ENCODE measurements around the gene ABCA2.

DNA sequence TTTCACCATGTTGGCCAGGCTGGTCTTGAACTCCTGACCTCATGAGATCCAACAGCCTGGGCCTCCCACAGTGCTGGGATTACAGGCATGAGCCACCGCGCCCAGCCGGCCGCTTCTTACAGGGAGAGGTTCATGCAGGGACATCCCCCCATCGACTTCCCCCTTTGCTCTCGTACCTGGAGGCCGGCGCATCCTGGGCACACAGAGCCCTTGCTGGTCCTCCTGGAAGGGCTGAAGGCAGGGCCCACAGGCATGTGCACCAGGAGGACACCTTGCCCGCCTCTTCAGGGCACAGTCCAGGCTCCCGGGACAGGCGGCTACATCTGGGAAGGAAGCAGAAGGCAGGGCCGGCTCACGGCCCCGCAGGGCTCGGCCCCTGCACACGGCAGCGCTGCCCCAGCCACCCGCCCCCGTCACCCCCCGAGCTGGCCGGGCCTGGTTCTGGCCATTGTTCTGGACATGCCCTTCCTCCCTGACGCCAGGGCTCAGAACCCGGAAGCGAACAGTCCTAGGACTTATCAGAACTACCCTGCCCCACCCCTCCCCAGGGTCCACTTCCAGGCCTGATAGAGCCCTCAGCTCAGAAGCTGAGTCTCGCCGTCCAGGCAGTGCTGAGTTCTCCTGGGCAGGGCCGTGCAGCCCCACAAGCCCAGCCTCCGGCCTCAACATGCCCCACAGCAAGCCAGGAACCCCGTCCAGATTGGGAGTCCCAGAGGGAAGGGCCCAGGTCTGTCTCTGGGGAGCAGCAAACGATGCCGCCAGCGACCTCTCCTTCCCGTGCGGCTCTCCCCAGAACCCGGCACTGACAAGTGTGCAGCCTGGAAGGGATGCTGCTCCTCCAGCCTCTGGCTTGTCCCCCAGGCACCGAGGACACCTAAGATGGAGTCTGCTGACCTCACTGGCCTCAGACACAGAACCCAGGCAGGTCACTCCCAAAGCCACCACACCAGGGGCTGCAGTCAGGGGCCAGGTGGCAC is 15.0 kb upstream of the ABCA2 start:
- TF ChIP-seq, protein P1, sequence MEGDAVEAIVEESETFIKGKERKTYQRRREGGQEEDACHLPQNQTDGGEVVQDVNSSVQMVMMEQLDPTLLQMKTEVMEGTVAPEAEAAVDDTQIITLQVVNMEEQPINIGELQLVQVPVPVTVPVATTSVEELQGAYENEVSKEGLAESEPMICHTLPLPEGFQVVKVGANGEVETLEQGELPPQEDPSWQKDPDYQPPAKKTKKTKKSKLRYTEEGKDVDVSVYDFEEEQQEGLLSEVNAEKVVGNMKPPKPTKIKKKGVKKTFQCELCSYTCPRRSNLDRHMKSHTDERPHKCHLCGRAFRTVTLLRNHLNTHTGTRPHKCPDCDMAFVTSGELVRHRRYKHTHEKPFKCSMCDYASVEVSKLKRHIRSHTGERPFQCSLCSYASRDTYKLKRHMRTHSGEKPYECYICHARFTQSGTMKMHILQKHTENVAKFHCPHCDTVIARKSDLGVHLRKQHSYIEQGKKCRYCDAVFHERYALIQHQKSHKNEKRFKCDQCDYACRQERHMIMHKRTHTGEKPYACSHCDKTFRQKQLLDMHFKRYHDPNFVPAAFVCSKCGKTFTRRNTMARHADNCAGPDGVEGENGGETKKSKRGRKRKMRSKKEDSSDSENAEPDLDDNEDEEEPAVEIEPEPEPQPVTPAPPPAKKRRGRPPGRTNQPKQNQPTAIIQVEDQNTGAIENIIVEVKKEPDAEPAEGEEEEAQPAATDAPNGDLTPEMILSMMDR (conservative IDR thresholded peaks at IDR 0.05): no peak
- TF ChIP-seq ZFX (IDR thresholded peaks at IDR 0.05): no peak

All from C4-2B (cell line).